Erythroblast (primary cell): Measurements from ENCODE around the gene PRTG.
"Not testable (repeated sequence)": the region's sequence is repeated elsewhere in the genome, so short reads cannot be mapped to it uniquely, and the experiment has no call there.

Experiments used
- DNase-seq, 2 experiments: peaks; one replicate each; lab custom pipeline; 2025; lab: John Stamatoyannopoulos, UW
- GATA1 ChIP-seq: IDR thresholded peaks from 2 replicates; pipeline ENCODE4 v1.6.1; 2011; ENCODE audit warnings: low read depth, mild to moderate bottlenecking, control low read depth, low read length, moderate library complexity
- POLR2A ChIP-seq: IDR thresholded peaks from 2 replicates; pipeline ENCODE4 v1.6.1; 2011; ENCODE audit warnings: mild to moderate bottlenecking, low read length

PRTG gene

DNA sequence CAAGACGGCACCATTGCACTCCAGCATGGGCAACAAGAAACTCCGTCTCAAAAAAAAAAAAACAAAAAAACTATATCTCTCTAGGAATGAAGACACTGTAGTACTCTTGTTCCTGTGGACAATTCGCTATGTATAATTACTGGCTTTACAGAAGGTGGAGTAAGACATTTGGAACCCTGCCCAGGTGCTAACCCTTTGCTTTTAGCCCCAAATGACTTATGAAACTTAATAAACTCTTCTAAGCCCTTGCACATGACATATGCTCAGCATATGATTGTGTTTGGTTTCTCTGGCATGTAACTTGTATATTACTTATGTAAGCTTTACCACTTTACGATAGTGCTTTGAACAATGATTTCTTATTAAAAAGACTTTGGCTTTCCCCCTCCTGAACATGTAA, 27.3 kb upstream of the PRTG start:
- DNase-seq, result no peak
- TF ChIP-seq POLR2A (no peak), GATA1 (no peak)

DNA sequence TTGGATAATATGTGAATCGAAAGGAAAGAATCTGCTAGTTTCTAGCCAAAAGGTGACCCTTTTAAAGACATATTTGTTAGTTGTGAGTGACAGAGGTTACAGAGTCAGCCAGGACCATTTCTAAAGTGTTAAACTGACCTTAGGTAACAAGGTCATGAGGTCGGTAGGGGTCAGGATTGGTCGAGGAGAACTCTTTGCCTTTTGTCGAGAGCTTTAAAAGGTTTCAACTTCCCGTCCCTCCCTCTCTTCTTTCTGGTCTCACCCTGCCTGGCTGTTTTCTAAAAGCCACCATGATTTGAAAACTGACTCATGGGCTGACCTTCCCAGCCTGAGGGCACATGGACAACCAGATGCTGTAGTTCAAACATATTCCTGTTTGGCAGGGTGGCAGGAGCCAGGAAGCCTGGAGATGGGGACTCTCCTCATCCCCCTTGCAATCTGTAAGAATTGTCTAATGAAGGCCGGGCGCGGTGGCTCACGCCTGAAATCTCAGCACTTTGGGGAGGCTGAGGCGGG, 25.8 kb upstream of the PRTG start:
- no peak for DNase-seq
- TF ChIP-seq POLR2A, result no peak
- no peak for TF ChIP-seq GATA1

DNA sequence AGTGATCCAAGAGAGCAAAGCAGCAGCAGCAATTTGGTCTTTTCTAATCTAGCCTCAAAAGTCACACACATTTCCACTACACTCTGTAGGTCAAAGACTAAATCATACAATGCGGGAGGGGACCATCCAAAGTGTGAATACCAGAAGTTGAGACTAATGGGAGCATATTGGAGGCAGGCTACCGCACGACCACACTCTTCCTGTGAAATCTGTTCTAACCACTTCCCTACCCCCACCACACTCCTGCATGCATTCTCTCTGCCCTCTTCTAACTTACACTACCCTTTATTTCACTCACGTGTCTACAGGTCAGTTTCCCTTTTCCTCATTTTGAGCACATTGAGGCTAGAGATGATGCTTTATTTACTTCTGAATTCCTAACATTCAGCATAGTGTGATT, 23.7 kb upstream of the PRTG start:
- TF ChIP-seq POLR2A, result no peak
- no peak for TF ChIP-seq GATA1
- DNase-seq, result no peak

DNA sequence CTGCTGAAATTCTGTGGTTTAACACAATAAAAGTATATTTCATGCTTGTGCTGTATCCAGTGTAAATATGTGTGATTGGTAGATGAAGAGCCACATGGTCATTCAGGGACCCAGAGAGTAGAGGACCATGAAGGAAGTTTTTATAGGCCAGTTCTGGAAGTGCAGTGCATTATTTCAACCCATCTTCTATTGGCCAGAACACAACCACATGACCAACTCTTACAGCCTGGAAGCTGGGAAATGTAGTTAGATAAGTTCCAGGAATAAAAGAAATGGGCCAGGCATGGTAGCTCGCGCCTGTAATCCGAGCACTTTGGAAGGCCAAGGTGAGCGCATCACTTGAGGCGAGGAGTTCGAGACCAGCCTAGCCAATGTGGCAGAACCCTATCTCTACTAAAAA, 21.4 kb upstream of the PRTG start:
- no peak for DNase-seq
- TF ChIP-seq GATA1 (no peak), POLR2A (no peak)

DNA sequence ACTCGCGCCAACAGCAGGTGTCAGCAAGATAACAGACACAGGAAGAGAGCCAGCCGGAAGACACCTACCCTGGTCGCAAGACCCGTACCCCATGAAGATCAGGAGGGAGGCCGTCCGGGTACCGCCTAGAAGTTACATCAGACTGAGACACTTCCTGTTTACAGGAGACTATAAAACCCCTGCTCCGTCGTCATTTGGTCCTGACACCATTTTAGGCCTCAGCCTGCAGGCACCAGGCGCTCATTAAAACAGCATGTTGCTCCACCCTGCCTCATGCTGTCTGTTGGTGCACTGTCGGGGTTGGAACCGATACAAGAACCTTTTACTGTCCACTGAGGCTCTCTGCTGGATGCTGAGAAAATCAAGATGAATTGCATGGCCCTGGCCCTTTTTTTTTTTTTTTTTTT, 15.6 kb upstream of the PRTG start:
- TF ChIP-seq POLR2A (no peak), GATA1 (no peak)
- DNase-seq, result no peak

DNA sequence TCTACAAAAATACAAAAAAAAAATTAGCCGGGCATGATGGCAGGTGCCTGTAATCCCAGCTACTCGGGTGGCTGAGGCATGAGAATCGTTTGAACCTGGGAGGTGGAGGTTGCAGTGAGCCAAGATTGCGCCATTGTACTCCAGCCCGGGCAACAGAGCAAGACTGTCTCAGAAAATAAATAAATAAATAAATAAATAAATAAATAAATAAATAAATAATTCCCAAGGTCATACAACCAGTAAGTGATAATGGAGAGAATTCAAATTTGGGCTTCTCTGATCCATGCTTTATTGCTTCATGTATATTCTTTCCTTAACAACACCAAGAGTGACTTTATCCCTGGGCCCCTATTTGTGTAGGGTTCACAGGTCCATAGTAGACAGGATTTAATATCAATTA, 10.5 kb upstream of the PRTG start:
- DNase-seq, result not testable (repeated sequence)

DNA sequence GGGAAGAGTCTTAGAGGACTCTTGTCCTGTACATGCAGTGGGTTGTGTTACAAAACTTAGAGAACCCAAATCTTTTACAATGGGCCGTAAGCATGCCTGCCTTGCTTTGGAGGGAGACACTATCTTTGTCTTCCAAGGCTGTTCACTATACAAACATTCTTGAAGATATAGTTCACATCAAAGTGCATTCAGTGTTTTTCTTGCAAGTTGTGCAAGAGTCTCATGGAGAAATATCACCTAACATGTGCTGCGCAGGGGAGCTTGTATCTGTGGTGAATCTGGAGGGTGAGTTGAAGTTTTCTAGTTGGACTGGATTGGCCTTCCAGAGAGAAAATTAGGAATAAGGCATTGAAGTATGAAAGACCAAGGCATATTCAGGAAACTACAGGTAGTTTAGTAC, 7.8 kb upstream of the PRTG start:
- no peak for DNase-seq
- TF ChIP-seq POLR2A, result no peak
- TF ChIP-seq GATA1, result no peak

DNA sequence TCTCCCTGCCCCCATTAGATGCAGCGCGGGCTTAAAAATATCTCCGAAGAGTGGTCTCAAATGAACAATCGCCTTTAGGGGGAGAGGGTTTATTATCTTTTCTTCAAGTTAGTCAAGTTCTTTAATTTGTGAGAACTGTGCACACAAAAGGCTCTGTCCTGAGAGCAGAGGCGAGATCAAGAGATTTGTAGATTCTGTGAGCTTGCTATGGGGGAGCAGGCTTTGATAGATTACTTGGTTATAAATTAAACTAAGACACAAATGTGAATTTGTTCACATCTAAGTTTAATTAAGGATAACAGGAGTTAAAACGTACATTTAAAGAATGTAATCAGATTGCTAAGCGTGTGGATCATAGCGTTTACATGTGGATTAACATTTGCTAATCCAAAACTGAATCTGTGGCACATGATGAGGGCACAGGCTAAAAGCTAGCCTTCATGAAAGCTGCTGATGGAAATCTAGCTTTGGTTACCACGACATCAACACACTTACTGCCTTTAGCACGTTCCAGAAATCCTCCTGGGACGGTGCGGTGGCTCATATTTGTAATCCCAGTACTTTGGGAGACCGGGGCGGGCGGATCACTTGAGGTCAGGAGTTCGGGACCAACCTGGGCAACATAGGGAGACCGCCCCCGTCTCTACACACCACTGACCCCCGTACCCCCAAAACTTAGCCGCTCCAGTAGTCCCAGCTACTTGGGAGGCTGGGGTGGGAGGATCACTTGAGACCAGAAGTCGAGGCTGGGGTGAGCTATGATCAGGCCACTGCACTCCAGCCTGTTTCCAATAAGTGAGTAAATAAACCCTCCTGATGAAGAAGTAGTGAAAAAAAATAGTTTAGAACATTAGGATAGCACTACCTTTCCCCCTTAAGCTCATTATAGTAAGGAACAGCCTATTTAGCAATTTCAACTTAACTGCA, 1.0 kb upstream of the PRTG start:
- DNase-seq, result no peak
- no peak for TF ChIP-seq POLR2A
- TF ChIP-seq GATA1, result no peak

DNA sequence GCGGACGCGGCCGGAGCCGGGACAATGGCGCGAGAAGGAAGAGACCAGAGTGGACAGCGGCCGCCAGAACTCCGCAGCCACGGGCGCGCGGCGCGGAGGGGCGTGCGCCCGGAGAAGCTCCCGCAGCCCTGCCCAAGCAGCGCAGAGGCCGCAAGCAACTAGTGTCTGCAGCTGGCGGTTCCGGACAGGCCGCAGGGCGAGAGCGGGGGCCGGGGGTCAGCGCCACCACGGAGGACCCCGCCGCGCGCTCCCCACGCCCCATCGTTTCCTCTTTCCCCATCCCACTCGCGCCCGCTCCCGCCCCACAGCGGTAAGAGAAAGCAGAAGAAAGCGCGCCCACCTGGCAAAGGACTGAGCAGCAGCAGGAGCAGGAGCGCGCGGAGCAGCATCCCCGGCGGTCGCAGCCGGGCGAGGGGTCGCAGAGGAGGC, 440 bp downstream of the PRTG start:
- TF ChIP-seq POLR2A (no peak), GATA1 (no peak)

DNA sequence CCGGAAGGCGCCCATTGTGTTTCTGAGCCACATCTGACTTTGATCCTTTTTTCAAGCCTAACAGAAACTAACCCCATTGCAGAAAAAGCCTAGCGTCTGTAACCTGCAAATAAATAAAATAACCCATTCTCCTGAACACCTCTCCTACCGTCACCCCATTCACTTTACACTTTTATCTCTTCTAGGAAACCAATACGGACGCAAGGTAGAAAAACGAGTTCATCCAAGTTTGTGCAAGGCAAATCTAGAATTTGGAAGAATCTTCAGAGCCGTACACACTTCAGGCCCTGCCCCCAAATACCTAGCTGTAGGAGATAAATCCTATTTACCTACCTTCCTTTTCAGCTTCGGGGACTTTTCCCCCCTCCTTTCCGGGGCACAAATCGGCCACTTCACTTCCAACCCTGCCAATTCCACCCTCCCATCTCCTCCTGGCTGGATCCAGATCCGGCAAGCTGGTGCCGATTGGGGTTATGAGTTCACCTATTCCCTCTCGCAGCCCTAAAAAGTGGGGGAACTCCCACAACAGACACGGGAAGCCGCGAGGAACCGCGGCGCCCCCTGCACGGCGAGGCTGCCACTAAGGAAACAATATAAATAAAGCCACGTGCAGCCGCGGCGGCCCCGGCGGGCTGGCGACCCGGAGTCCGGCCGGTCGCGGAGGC, 987 bp downstream of the PRTG start:
- peak in 1 of 2 experiments; percentile 29 for DNase-seq

More for the DNA sequence above, 440 bp downstream of the PRTG start:
- peak; percentile 42 to 51 for DNase-seq

DNA sequence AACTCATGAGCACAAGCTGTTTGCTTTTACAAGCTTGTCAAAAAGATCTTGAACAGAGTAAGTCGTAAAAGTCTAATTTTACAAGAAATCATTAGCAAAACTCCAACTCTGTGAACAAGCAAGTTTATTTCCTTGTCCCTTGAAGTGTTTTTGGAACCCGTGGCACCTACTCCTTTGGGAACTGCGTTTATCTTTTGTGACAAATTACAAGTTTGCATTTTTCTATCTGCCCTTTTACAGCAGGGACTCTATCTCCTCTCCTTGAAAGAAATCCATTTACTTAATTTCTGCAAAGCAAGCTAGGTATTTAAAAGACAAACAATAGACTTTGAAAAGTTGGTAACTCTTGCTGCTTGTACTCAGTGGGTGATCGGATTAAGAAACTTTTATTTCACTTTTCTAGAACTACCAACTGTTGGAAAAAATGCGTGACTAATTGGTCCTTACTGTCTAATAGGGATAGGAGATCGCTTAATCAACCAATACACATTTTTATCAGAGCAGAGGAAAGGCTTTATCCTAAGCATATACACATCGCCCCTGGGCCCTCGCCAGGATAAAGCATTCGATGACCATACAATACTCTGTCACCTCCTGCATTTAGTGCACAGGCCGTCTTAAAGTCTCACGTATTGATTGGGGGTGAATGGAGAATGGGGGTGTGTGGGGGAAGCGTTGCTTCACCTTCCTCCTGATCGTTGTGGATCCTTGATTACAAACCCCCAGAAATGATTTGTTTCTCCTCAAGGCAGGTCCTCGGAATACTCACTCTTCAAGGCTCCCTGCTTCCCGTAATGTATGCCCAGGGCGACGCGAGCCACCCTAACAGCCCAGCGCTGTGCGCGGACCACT, 1.7 kb downstream of the PRTG start:
- peak; percentile 29 to 50 for DNase-seq
- no peak for TF ChIP-seq POLR2A
- no peak for TF ChIP-seq GATA1

More for the DNA sequence above, 987 bp downstream of the PRTG start:
- TF ChIP-seq POLR2A (no peak), GATA1 (no peak)

DNA sequence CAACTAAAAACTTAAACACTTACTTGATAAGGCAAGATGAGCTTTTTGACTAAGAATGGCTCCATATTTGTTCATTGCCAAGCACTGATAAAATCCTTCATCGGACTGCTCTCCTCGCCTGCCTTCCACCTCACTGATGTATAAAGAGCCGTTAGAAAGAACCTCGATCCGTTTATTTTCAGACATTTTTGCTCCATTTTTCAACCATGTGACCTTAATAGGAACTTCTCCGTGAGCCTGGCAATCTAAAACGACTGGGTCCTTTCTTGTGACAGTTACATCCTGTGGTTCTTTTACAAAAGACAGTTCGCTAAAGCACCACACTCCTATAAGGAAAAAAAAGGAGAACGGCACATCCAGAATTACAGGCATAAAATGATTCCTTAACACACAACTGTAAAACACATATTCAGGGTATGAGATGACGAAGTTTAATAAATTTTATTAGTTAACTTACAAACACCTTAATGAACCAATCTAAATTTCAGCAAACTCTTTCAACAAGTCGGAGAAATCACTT, 2.5 kb downstream of the PRTG start:
- DNase-seq, result peak in 1 of 2 experiments; percentile 8
- TF ChIP-seq POLR2A, result no peak
- no peak for TF ChIP-seq GATA1

DNA sequence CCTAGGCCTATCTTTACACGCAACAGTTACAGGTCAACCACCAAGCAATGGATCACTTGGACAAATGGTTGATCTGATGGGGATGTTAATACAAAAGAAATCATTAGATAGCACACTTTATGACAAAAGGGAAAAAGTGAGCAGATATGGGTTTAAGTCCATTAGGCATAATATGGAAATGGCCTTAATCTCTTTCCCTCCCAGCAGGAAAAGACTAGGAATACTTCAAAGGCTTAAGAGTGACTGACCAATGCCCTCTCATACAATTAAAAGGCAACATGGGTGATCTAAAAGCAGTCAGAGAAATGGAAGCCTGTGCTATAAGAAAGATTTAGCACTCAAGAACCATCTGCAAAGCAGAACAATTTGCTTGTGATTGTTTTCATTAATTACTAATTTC, 3.3 kb downstream of the PRTG start:
- TF ChIP-seq POLR2A (no peak), GATA1 (no peak)
- no peak for DNase-seq
